ENCODE results near the gene KLHDC1.

- TF ChIP-seq CTCF (conservative IDR thresholded peaks at IDR 0.05; ENCODE audit: low read length) (no peak), EZH2phosphoT487 (IDR thresholded peaks at IDR 0.05; ENCODE audit: borderline replicate concordance) (no peak)
These were observed 22.4 kb upstream of the KLHDC1 start for GRCh38 chr14:49670475-49670874.
